ENCODE measurements around the gene NDUFB2.
"Not testable (repeated sequence)": the region's sequence is repeated elsewhere in the genome, so short reads cannot be mapped to it uniquely, and the experiment has no call there.

The NDUFB2 gene

GRCh38 chr7:140691376-140692045 is 5.0 kb upstream of the NDUFB2 start:
- Histone ChIP-seq H3K9ac (ENCODE audit: low read depth, low read length, poor library complexity, severe bottlenecking) (no peak overlapping the region), H3F3A (ENCODE audit: low read depth) (no peaks in the 10 kb centered on the region), H3K9me3 (ENCODE audit: insufficient read depth, low read depth, low read length) (no peaks in the 10 kb centered on the region), H3K9me2 (replicated peaks; ENCODE audit: low read depth, low read length) (no peaks in the 10 kb centered on the region), H3K4me3 (ENCODE audit: low read length, poor library complexity, severe bottlenecking) (no peak overlapping the region), H3K4me1 (ENCODE audit: insufficient read depth, low read length, poor library complexity, severe bottlenecking) (peaks cover 5% of the 10 kb centered on the region), H3K79me2 (ENCODE audit: insufficient read depth, low read length) (no peaks in the 10 kb centered on the region), H2AFZ (ENCODE audit: low read length) (no peak overlapping the region), H3K36me3 (ENCODE audit: insufficient read depth, low read length) (peaks cover 28% of the 10 kb centered on the region; the same call in 1 of the 2 replicates), H4K20me1 (ENCODE audit: insufficient read depth, low read length, poor library complexity, severe bottlenecking) (no peaks in the 10 kb centered on the region), H3K4me2 (ENCODE audit: low read depth, low read length, poor library complexity, severe bottlenecking) (no peak overlapping the region), H3K27me3 (ENCODE audit: insufficient read depth, low read length, poor library complexity, severe bottlenecking) (no peaks in the 10 kb centered on the region)
- TF ChIP-seq EZH2phosphoT487 (IDR thresholded peaks at IDR 0.05; ENCODE audit: borderline replicate concordance) (no peak), CTCF (conservative IDR thresholded peaks at IDR 0.05; ENCODE audit: low read length) (no peak)

- Histone ChIP-seq H3K4me1 (ENCODE audit: insufficient read depth, low read length, poor library complexity, severe bottlenecking) (peaks cover 18% of the 10 kb centered on the region), H3K36me3 (ENCODE audit: insufficient read depth, low read length) (peaks cover 28% of the 10 kb centered on the region; the same call in 1 of the 2 replicates), H3K79me2 (ENCODE audit: insufficient read depth, low read length) (peaks cover 16% of the 10 kb centered on the region), H4K20me1 (ENCODE audit: insufficient read depth, low read length, poor library complexity, severe bottlenecking) (peaks cover 11% of the 10 kb centered on the region)
- H2AFZ ChIP-seq (ENCODE audit: low read length); H3K4me3 ChIP-seq (ENCODE audit: low read length, poor library complexity, severe bottlenecking); H3K27me3 ChIP-seq (ENCODE audit: insufficient read depth, low read length, poor library complexity, severe bottlenecking); H3K9me3 ChIP-seq (ENCODE audit: insufficient read depth, low read depth, low read length); H3F3A ChIP-seq (ENCODE audit: low read depth); H3K9me2 ChIP-seq (replicated peaks; ENCODE audit: low read depth, low read length); H3K9ac ChIP-seq (ENCODE audit: low read depth, low read length, poor library complexity, severe bottlenecking); H3K4me2 ChIP-seq (ENCODE audit: low read depth, low read length, poor library complexity, severe bottlenecking): not testable (repeated sequence)
Observed at GRCh38 chr7:140693849-140694248, 2.7 kb upstream of the NDUFB2 start.

- Histone ChIP-seq H2AFZ (ENCODE audit: low read length) (no peak overlapping the region), H3K79me2 (ENCODE audit: insufficient read depth, low read length) (peaks cover 23% of the 10 kb centered on the region), H3K36me3 (ENCODE audit: insufficient read depth, low read length) (peaks cover 24% of the 10 kb centered on the region; the same call in 1 of the 2 replicates), H3K27me3 (ENCODE audit: insufficient read depth, low read length, poor library complexity, severe bottlenecking) (no peaks in the 10 kb centered on the region), H4K20me1 (ENCODE audit: insufficient read depth, low read length, poor library complexity, severe bottlenecking) (peaks cover 12% of the 10 kb centered on the region), H3K9ac (ENCODE audit: low read depth, low read length, poor library complexity, severe bottlenecking) (no peak overlapping the region), H3K4me2 (ENCODE audit: low read depth, low read length, poor library complexity, severe bottlenecking) (no peak overlapping the region), H3K4me3 (ENCODE audit: low read length, poor library complexity, severe bottlenecking) (no peak overlapping the region), H3K9me2 (replicated peaks; ENCODE audit: low read depth, low read length) (no peaks in the 10 kb centered on the region), H3F3A (ENCODE audit: low read depth) (no peaks in the 10 kb centered on the region), H3K4me1 (ENCODE audit: insufficient read depth, low read length, poor library complexity, severe bottlenecking) (peaks cover 25% of the 10 kb centered on the region), H3K9me3 (ENCODE audit: insufficient read depth, low read depth, low read length) (no peaks in the 10 kb centered on the region)
- TF ChIP-seq EZH2phosphoT487 (IDR thresholded peaks at IDR 0.05; ENCODE audit: borderline replicate concordance) (no peak), CTCF (conservative IDR thresholded peaks at IDR 0.05; ENCODE audit: low read length) (no peak)
Observed at GRCh38 chr7:140694592-140694991, 1.9 kb upstream of the NDUFB2 start.

- Histone ChIP-seq H3K36me3 (ENCODE audit: insufficient read depth, low read length) (peaks cover 24% of the 10 kb centered on the region; the same call in 1 of the 2 replicates), H3K4me3 (ENCODE audit: low read length, poor library complexity, severe bottlenecking) (no peak overlapping the region), H4K20me1 (ENCODE audit: insufficient read depth, low read length, poor library complexity, severe bottlenecking) (peaks cover 18% of the 10 kb centered on the region), H3K27me3 (ENCODE audit: insufficient read depth, low read length, poor library complexity, severe bottlenecking) (no peaks in the 10 kb centered on the region), H3K79me2 (ENCODE audit: insufficient read depth, low read length) (peaks cover 31% of the 10 kb centered on the region), H3F3A (ENCODE audit: low read depth) (no peaks in the 10 kb centered on the region), H3K4me1 (ENCODE audit: insufficient read depth, low read length, poor library complexity, severe bottlenecking) (peaks cover 28% of the 10 kb centered on the region), H2AFZ (ENCODE audit: low read length) (no peak overlapping the region), H3K9ac (ENCODE audit: low read depth, low read length, poor library complexity, severe bottlenecking) (no peak overlapping the region), H3K9me3 (ENCODE audit: insufficient read depth, low read depth, low read length) (no peaks in the 10 kb centered on the region), H3K4me2 (ENCODE audit: low read depth, low read length, poor library complexity, severe bottlenecking) (no peak overlapping the region), H3K9me2 (replicated peaks; ENCODE audit: low read depth, low read length) (no peaks in the 10 kb centered on the region)
- TF ChIP-seq EZH2phosphoT487 (IDR thresholded peaks at IDR 0.05; ENCODE audit: borderline replicate concordance) (no peak), CTCF (conservative IDR thresholded peaks at IDR 0.05; ENCODE audit: low read length) (no peak)
Observed at GRCh38 chr7:140695381-140695780, 1.1 kb upstream of the NDUFB2 start.
